Stimulated activated CD8-positive, alpha-beta memory T cell treated with anti-CD3 and anti-CD28 coated beads, Interleukin-4, amount 100 ng/mL, for 24 hours (primary cell): Measurements from ENCODE around the gene HMGCR.
"Not testable (repeated sequence)": the region's sequence is repeated elsewhere in the genome, so short reads cannot be mapped to it uniquely, and the experiment has no call there.

Experiments used
- DNase-seq: peaks from one replicate; pipeline ENCODE4 v3.0.0-alpha.2; 2020; ENCODE audit warnings: low read depth

Gene HMGCR

DNA sequence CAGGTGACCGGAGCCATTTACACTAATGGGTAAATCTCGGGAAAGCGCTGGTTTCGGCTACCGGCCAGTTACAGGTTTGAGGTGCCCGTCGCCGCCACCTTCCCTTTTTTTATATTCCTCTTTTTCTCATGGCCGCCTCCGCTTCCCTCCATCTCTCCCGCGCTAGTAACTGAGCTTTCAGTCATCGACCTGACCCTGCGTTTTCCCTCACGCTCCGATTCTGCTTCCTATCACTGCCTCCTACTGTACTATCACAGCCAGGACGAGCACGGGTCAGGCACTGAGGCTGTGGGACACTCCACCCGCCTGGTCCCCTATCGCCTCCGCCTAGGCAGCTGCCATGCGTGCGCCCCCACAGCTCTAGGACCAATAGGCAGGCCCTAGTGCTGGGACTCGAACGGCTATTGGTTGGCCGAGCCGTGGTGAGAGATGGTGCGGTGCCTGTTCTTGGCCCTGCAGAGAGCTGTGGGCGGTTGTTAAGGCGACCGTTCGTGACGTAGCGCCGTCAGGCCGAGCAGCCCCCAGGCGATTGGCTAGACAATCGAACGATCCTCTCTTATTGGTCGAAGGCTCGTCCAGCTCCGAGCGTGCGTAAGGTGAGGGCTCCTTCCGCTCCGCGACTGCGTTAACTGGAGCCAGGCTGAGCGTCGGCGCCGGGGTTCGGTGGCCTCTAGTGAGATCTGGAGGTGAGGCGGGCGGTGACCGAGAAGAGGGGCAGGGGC is at the start of gene HMGCR:
HMGCR (plus strand) TSS at position 606 of the 722 bp plus-strand sequence. CDS start 5,386 bp downstream, outside the sequence.
- peak; percentile 95 for DNase-seq

DNA sequence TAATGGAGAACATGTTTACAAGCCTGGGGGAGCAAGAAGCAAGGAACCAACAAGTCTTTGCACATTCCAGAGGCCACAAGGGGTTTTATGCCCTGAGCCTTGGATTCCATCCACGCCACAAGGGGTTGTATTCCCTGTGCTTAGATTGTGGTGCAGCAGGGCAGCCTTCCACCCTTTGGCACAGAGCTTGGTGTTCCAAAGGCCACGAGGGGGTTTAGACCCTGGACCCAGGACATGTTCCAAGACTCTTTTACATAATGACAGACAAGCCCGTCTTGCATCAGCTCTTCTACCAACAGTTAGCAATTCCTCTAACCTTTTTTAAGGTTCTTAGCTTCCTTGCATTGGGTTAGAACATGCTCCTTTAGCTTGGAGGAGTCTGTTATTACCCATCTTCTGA is 45.2 kb upstream of the HMGCR start:
- not testable (repeated sequence) for DNase-seq

DNA sequence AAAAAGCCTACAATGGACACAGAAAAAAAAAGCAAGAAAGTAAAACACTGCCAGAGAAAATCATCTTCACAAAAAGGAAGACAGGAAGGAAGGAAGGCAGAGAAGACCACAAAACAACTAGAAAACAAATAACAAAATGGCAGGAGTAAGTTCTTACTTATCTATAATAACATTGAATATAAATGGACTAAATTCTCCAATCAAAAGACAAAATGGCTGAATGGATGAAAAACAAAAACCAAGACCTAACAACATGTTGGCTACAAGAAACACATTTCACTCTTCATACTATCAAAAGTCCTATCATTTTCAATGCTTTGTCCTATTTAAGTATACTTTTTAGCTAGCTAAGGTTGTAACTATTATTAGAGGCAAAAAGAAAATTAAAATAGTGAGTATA is 36.9 kb upstream of the HMGCR start:
- DNase-seq, result no peak

DNA sequence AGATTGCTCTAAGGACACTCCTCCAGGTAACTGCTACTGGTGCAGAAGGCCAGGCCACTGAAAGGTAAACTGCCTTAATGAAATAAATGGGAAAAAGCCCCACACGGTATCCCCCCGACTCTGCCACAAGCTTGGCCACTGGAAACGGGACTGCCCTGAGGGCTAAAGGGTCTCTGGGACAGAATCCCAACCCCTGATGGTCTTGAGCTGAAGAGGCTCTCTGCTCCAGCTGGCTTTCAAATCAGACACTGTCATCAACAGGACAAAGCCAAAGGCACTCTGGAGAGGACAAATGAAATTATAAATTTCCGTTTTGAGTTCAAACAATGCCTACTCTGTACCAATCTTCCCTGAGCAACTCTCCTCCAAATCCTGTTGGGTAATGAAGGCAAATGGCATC is 33.6 kb upstream of the HMGCR start:
- DNase-seq, result no peak

DNA sequence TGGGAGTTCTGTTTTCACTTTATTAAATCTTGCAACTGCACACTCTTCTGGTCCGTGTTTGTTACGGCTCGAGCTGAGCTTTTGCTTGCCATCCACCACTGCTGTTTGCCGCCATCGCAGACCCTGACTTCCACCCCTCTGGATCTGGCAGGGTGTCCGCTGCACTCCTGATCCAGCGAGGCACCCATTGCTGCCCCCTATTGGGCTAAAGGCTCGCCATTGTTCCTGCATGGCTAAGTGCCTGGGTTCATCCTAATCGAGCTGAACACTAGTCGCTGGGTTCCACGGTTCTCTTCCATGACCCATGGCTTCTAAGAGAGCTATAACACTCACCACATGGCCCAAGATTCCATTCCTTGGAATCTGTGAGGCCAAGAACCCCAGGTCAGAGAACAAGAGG is 32.5 kb upstream of the HMGCR start:
- DNase-seq, result not testable (repeated sequence)

DNA sequence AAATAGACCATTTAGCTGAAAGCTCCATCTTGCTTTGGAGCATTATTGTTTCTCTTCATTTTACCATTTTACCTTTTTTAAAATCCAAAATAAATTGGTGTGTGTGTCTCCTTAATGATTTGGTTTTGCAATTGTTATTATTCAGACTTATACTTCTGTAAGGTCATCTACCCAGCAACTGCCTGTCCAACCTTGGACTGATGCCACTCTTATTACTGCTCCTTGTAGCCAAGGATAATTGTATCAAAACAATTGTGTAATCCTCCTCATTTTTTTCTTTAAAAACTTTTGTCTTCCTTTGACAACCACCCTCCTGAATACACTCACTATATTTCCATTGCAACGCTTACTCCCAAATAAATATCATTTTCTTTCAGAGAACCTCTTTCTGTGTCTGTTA is 30.3 kb upstream of the HMGCR start:
- DNase-seq, result no peak

DNA sequence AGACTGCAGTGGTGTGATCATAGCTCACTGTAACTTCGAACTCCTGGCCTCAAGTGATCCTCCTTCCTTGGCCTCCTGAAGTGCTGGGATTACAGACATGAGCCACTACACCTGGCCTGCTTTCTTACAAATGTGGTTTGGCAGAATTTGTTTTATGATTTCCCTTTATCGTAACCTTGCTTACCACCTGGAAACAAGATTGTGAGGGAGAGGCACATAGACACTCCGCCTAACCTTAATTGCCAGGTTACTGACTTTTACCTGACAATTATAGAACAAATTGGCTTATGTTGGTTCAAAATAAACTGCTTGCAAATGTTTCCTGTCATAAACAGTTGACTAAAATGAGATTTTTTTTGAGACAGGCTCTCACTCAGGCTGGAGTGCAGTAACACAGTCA is 26.8 kb upstream of the HMGCR start:
- DNase-seq, result no peak

DNA sequence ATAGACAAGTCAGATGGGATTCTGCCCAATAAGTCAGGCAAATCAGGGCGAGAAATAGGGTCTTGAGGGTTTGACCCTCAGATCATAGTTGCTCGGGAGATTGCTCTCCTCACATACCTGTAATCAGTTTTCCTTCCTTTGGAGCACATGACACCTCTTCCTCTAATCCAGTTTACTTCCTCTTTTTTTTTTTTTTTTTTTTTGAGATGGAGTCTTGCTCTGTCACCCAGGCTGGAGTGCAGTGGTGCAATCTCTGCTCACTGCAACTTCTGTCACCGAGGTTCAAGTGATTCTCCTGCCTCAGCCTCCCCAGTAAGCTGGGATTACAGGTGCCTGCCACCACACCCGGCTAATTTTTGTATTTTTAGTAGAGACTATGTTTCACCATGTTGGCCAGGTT is 17.9 kb upstream of the HMGCR start:
- DNase-seq, result not testable (repeated sequence)

DNA sequence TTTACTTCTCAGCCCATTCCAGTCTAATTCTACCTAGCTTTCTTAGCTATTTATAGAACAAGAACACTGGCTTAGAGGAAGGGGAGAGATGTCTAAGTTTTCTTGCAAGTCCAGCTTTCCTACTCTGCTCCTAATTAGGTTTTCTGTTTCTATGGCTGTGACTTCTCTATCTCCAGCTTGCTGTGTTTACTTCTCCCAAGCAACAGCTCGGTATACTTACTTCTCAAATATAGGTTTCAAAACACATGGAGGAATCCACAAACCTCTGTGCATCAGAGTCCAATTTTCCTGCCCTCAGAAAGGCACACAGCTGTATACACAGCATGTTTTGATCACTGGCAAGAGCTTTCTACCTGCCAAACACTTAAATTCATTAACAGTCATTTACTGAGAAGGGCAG is 17.4 kb upstream of the HMGCR start:
- DNase-seq, result no peak

DNA sequence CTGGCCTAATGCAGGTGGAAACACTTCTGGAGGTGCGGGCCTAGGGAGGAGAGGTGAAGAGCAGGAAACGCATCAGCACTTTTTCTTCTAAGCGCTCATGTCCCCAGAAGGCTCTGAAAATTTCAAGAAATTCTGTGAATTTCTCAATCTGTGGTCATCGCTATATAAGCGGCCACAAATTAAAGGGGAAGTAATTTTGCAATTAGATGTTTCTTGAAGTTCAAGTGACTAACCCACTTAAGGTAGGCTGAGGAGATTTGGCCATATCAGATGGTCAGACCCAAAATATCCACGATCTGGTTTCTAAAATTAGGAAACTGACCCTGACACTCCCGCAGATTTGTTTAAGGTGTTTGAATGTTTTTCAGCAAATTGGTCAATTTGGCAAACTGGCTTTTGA is 16.6 kb upstream of the HMGCR start:
- DNase-seq, result no peak

DNA sequence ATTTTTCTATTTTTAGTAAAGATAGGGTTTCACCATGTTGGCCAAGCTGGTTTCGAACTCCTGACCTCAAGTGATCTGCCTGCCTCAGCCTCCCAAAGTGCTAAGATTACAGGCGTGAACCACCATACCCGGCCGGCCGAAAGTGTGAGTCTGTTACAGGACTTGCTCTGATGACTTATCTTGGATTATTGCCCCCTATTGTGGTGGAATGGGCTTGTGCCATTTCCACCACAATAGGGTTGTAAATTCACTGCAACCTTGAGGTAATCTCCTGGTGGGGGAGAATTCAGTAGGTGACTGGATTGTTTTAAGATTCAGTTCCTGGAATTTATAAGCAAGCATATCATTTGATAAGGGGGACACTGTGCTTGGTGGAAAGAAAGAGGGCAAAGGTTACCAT is 15.0 kb upstream of the HMGCR start:
- DNase-seq, result no peak

DNA sequence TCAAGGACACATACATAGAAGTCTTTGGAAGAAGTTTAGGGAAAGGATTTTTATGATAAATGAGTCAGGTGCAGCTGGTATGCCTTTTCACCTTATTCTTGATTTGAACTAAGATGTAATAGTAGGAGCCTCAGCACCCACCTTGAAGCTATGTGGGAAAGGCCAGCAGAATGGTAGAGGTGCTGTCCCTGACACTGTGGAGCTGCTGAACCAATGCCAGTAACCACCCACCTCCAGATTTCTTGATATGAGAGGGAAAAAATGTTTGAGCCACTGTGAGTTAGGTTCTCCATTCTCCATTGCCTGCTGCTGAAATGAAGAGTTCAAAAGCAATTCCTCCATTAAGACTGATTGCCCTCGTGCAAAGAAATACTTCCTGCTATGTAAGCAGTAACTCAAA is 12.2 kb upstream of the HMGCR start:
- DNase-seq, result no peak

DNA sequence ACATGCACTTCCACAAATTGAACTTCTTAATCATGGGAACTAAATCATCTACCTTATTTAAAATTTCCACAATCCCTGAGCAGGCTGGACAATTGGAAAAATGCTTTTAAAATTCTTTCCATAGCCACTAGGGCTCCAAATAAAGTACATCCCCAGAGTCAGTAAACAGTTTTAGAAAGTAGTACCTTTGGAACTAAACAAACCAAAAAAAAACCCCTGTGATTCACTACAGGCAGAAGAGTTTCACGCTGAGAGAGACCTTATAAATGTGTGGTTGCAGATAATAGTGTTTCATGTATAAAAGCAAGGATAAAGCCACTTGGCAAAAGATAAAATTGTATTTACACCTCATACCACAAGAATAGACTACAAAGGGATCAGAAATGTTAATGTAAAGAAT is 11.8 kb upstream of the HMGCR start:
- no peak for DNase-seq

DNA sequence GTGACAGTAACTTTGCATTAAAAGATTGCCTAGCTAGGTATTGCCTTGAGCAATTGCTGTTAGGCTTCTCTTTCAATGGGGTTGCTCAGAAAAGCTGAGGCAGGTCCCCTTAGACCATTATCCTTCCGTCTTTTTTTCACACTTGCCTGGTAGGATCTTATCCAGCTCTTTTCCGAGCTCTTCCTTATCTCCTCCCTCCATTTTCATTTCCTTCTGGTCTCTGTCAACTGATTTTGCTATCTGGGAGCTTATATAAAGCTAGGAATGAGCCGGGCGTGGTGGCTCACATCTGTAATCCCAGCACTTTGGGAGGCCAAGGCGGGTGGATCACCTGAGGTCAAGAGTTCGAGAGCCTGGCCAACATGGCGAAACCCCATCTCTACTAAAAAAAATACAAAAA is 6.6 kb upstream of the HMGCR start:
- DNase-seq, result no peak

DNA sequence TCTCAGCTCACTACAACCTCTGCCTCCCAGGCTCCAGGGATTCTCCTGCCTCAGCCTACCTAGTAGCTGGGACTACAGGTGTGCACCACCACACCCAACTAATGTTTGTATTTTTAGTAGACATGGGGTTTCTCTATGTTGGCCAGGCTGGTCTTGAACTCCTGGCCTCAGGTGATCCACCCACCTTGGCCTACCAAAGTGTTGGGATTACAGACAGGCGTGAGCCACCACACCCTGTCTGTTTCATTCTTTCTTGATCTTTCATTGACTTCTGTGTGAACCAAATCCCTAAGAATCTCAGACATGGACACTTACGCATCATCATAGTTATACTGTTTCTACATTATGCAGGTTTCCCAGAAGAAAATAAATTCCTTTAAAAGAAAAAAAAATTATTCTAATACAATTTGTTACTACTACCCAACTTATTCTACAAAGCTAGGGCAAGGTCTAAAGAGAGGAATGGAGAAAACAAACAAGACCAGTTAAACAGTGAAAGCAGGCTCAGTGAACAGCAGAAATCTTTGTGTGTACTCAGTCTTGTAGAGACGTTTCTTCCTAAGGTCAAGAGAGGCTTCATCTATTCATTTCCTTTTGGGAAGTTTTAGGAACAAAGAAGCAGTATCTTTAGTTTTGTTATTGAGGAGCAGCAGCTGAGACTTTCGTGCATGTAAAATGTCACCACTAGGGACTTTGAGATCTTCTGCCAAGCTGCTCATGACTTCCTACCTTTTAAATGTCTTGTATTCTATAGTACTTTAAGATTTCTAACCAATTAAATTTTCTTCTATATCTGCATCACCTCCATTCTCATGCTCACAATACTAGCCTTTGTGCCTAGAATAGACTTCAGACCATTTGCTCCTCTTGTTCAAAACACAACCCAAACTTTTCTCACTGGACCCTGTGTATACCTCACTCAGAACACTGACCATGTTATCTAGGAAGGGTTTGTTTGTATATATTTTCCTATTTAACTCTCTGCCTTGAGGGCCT is 5.6 kb upstream of the HMGCR start:
- DNase-seq, result no peak

DNA sequence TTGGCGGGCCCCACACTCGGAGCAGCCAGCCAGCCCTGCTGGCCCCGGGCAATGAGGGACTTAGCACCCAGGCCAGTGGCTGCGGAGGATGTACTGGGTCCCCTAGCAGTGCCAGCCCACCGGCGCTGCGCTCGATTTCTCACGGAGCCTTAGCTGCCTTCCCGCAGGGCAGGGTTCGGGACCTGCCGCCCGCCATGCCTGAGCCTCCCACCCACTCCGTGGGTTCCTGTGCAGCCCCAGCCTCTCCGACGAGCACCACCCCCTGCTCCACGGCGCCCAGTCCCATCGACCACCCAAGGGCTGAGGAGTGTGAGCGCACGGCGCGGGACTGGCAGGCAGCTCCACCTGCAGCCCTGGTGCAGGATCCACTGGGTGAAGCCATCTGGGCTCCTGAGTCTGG is 3.3 kb upstream of the HMGCR start:
- not testable (repeated sequence) for DNase-seq

DNA sequence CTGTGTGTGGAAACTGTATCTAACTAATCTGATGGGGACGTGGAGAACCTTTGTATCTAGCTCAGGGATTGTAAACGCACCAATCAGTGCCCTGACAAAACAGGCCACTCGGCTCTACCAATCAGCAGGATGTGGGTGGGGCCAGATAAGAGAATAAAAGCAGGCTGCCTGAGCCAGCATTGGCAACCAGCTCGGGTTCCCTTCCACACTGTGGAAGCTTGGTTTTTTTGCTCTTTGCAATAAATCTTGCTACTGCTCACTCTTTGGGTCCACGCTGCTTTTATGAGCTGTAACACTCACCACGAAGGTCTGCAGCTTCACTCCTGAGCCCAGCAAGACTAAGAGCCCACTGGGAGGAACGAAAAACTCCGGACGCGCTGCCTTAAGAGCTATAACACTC is 2.6 kb upstream of the HMGCR start:
- not testable (repeated sequence) for DNase-seq

DNA sequence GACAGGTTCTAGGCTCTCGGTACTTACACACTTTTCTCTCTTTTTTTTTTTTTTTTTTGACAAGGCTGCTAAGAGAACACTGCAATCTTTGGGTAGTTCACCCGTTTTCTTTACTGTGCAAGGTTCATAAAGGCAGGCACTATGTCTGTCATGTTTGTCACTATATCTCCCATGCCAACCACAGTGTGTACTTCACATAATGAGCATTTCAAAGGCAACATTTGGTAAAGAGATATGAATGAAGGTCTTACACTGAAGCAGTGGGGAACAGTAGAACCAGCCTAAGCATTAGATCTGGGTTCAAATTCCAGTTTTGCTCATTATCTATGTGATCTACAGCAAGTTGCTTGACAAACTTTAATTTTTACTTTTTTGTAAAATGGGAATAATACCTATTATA is 1.5 kb upstream of the HMGCR start:
- DNase-seq, result no peak

DNA sequence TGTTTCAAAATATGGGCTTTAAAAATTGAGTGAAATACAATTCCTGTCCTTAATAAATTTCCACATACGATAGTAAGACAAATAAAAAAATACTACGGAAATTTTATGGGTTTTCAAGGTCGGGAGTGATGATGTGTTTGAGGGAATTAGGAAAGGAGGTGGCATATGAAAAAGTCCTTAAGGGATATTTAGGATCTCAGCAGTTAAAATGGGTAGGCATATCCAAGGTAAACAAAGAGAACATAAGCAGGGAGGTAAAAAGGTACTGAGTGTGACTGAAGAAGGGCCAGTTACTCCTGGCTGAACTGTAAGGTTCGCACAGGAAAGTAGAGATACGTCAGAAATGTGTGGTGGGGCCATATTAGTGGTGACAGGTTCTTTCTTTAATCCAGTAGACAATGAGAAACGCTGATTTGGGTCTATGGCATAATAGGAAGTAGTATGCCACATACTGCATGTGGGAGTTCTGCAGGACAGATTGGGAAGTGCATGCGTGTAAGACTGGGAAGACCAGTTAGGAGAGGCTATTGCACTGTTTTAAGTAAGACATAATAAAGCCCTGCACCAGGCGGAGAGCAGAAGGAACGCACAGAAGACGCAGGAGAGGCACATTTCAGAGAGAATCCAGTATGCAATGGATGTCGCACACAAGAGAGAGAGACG is 937 bp upstream of the HMGCR start:
- DNase-seq, result no peak

DNA sequence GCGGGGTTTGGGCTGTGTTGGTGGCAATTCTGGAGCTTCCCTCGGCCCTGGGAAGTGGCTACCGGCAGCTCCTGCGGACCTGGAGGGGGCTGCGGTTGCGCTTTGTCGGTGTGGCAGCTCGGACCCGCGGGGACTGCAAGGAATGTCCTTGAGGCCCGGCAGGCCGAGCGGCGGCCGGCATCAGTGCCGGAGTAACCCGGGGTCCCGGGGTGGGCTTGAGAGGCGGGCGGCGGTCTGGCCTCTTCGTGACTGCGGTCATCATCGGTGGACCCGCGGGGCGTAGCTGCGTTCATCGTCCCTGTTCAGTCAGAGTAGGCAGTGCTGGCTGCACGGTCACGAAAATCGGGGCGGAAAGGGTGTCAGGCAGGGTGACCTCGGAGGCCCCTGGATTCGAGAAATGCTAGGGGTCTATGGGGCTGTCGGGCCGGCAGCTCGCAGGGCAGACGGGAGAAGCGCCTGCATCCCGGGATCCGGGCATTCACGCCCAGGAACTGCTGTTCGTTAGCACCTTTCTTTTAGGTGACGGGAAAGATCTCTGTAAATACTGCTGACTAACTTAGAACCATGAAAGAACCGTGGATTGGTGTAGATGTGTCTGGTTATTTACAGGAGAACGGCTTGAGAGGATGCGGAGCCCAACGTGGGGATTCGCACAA is 474 bp downstream of the HMGCR start:
- DNase-seq, result peak; percentile 12

DNA sequence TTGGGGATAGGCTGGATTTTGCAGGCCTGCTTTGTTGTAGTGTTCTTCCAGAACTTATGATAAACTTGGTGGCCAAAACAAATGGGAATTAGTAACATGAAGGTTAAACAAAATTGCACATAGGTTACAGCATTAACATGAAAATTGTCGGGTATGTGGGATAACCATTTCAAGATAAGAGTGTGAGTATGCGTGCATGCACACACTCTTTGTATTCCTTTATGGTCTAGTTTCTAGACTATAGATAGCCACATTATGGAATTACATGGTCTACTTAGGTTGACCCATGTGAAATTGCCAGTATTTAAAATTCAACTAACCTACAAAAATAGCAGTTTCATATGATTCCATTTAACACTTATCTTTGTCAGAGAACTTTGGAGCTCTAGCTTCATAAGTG is 1.4 kb downstream of the HMGCR start:
- DNase-seq, result no peak
